ENCODE data around the gene ADGRB2. TPM values are rescaled to one million over a fixed set of nuclear protein-coding genes. Genes with fewer than 3 reads are reported as not detected.

Gene ADGRB2
- total and polyA plus RNA-seq, 2 of the 4 experiments (the other 2 are of a cell fraction): 2.2 to 11.9 TPM

GRCh38 chr1:31776516-31776915, 12.4 kb upstream of the ADGRB2 start:
- no peaks in the 10 kb centered on the region for H3K79me1 ChIP-seq (ENCODE audit: low read depth in 1 of 2, low read length in 2 of 2)
- no peak overlapping the region for H2AK9ac ChIP-seq (replicated peaks; ENCODE audit: low read depth, low read length, poor library complexity)
- intact Hi-C loops (cut with micrococcal nuclease) (no loop called here), dilution Hi-C loops (cut with HindIII; ENCODE audit: low sequenced_read_pairs, unreplicated experiment) (no loop called here), in situ Hi-C loops (cut with MboI; ENCODE audit: low sequenced_read_pairs) (loop anchor here (5.0 kb wide), 1 partner anchor 49 kb away; no protein-coding TSS in a partner anchor)
- no peaks in the 10 kb centered on the region for H3K36me3 ChIP-seq (ENCODE audit: control insufficient read depth, insufficient read depth, low read length)
- H2BK120ac ChIP-seq (ENCODE audit: low read depth, low read length): no peak overlapping the region
- peaks cover 3% of the 10 kb centered on the region for H3K9me1 ChIP-seq (ENCODE audit: insufficient read depth, low read length)
- no peak overlapping the region for H2AK5ac ChIP-seq (ENCODE audit: low read depth, low read length)
- H4K20me1 ChIP-seq (ENCODE audit: insufficient read depth, low read length): peaks cover 3% of the 10 kb centered on the region; the same call in 1 of the 2 replicates
- H3K27me3 ChIP-seq (ENCODE audit: control insufficient read depth, insufficient read depth, low read length): peaks cover 51% of the 10 kb centered on the region
- no peak overlapping the region for H3K18ac ChIP-seq (ENCODE audit: low read depth, low read length)
- no peak overlapping the region for H4K91ac ChIP-seq (ENCODE audit: insufficient read depth, low read depth, low read length)
- ChIA-PET CTCF (interaction anchor here (1.1 kb wide), 1 partner anchor 14 kb away, joined by 3 read pairs; no protein-coding TSS in a partner anchor), POLR2A (ENCODE audit: unreplicated experiment) (no interaction called here)
- H3K14ac ChIP-seq (replicated peaks; ENCODE audit: low read depth, low read length): no peak overlapping the region
- H3K4me2 ChIP-seq (ENCODE audit: low read depth, low read length): no peak overlapping the region
- H3K56ac ChIP-seq (ENCODE audit: extremely low read depth, insufficient read depth, low read length): no peak overlapping the region
- no peak overlapping the region for H3K4me3 ChIP-seq (ENCODE audit: insufficient read depth, low read depth, low read length)
- WGBS, 2 experiments (ENCODE audit: extremely low coverage in 2 of 2, insufficient read length in 1 of 2): 80% methylated on average over 1 of the region's 3 CpGs; no CpG with 5 or more reads in 1 of the 2 experiments
- no TSS peak for BruUV-seq (replicated peaks)
- no peak overlapping the region for H3K9ac ChIP-seq (ENCODE audit: low read depth, low read length)
- H3K23ac ChIP-seq (ENCODE audit: low read depth, low read length): no peak overlapping the region
- H2BK5ac ChIP-seq (ENCODE audit: low read depth, low read length, poor library complexity, severe bottlenecking): no peak overlapping the region
- H4K8ac ChIP-seq (ENCODE audit: low read depth in 2 of 2, low read length in 2 of 2): no peak overlapping the region
- no peak overlapping the region for H2AFZ ChIP-seq (replicated peaks; ENCODE audit: low read length, poor library complexity)
- ATAC-seq (ENCODE audit: low read depth) (no peak), DNase-seq (no peak)
- H3K4ac ChIP-seq (ENCODE audit: low read depth, low read length): no peak overlapping the region
- H2BK15ac ChIP-seq (ENCODE audit: low read depth, low read length): no peak overlapping the region
- TF ChIP-seq NFE2L2 (IDR thresholded peaks at IDR 0.05; ENCODE audit: low read depth, low read length) (no peak), USF2 (IDR thresholded peaks at IDR 0.05; ENCODE audit: low read depth, low read length) (no peak), POLR2A (IDR thresholded peaks at IDR 0.05; ENCODE audit: low read depth, low read length) (no peak), RFX5 (IDR thresholded peaks at IDR 0.05; ENCODE audit: low read depth, low read length) (no peak), CEBPB (IDR thresholded peaks at IDR 0.05; ENCODE audit: low read depth, low read length) (no peak), MXI1 (IDR thresholded peaks at IDR 0.05; ENCODE audit: borderline replicate concordance, low read depth, low read length) (no peak), CHD1 (IDR thresholded peaks at IDR 0.05; ENCODE audit: low read depth, low read length) (no peak), SMC3 (IDR thresholded peaks at IDR 0.05; ENCODE audit: low read depth, low read length) (no peak), FOS (IDR thresholded peaks at IDR 0.05; ENCODE audit: low read depth, low read length) (no peak), CTCF (conservative IDR thresholded peaks at IDR 0.05; ENCODE audit: low read depth, low read length) (no peak), ELK1 (IDR thresholded peaks at IDR 0.05; ENCODE audit: borderline replicate concordance, low read depth, low read length) (no peak)
- peaks cover 8% of the 10 kb centered on the region for H3K4me1 ChIP-seq (ENCODE audit: control insufficient read depth, insufficient read depth, low read length)
- H3K9me3 ChIP-seq (ENCODE audit: control insufficient read depth, insufficient read depth, low read length): peaks cover 2% of the 10 kb centered on the region; the same call in 1 of the 2 replicates
- H2BK20ac ChIP-seq (ENCODE audit: low read depth, low read length): no peak overlapping the region
- H3K27ac ChIP-seq (ENCODE audit: insufficient read depth, low read length): no peak overlapping the region
- no peak overlapping the region for H4K5ac ChIP-seq (ENCODE audit: low read depth, low read length)

Measured in IMR-90 (cell line).